ENCODE data around the gene ESR1. TPM values are rescaled to one million over a fixed set of nuclear protein-coding genes. Genes with fewer than 3 reads are reported as not detected.
"Not testable (repeated sequence)": the region's sequence is repeated elsewhere in the genome, so short reads cannot be mapped to it uniquely, and the experiment has no call there.

ESR1 gene
- total and polyA plus RNA-seq, 2 donors (not counting 1 experiment from before 2014, with no cell fraction given), result 0.06 to 0.50 TPM

DNA sequence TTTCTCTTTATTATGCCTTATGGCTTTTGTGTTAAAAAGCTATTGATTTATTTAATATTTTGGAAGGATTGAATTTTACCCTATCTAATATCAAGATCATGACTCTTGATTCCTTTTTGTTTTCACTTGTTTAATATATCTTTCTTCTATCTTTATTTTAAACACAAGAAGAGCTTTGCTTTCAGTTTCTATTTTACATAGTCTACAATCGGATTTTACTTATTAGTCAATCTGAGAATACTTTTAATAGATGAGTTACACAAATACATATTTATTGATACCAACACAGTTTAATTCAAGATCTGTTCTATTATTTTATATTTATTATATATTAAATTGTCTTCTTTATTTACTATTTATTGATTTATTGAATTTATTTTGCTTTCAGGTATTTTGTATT is 218.8 kb downstream of the ESR1 start:
- no peaks in the 10 kb centered on the region for H3K79me2 ChIP-seq (ENCODE audit: control insufficient read depth, insufficient read depth, low read length)
- H3K27ac ChIP-seq (ENCODE audit: insufficient read depth, low read length), result no peak overlapping the region
- TF ChIP-seq EZH2 (IDR thresholded peaks at IDR 0.05; ENCODE audit: low read length, missing control alignments), result no peak
- TF ChIP-seq CTCF (conservative IDR thresholded peaks at IDR 0.05 in 1 of 2, IDR thresholded peaks at IDR 0.05 in 1 of 2; ENCODE audit: low read depth in 1 of 2, low read length in 2 of 2), result no peak
- H3K27me3 ChIP-seq (ENCODE audit: control insufficient read depth, insufficient read depth, low read length), result no peaks in the 10 kb centered on the region
- H2AFZ ChIP-seq (ENCODE audit: low read length), result no peak overlapping the region
- H3K9ac ChIP-seq (ENCODE audit: insufficient read depth, low read length), result no peak overlapping the region
- H3K4me1 ChIP-seq (ENCODE audit: control insufficient read depth, extremely low read depth, insufficient read depth, low read length), result no peaks in the 10 kb centered on the region
- DNase-seq (ENCODE audit: low read depth in 2 of 2), result no peak
- peak overlapping the region; percentile 8 for H3K4me2 ChIP-seq (ENCODE audit: extremely low read depth, insufficient read depth, low read length)
- H3K4me3 ChIP-seq (replicated peaks in 1 of 4; ENCODE audit: control extremely low read depth in 1 of 4, insufficient read depth in 1 of 4, low read depth in 3 of 4, low read length in 4 of 4), result peak overlapping the region in 1 of 4 experiments; percentile 31
- H4K20me1 ChIP-seq (ENCODE audit: control insufficient read depth, extremely low read depth, insufficient read depth, low read length), result no peaks in the 10 kb centered on the region
- no peaks in the 10 kb centered on the region for H3K36me3 ChIP-seq (ENCODE audit: control insufficient read depth, insufficient read depth, low read length)
- no peaks in the 10 kb centered on the region for H3K9me3 ChIP-seq (ENCODE audit: control insufficient read depth, insufficient read depth, low read depth, low read length)

GRCh38 chr6:152026744-152027143 is 219.3 kb downstream of the ESR1 start:
- H3K4me3 ChIP-seq (replicated peaks in 1 of 4; ENCODE audit: control extremely low read depth in 1 of 4, insufficient read depth in 1 of 4, low read depth in 3 of 4, low read length in 4 of 4); H3K27ac ChIP-seq (ENCODE audit: insufficient read depth, low read length); H2AFZ ChIP-seq (ENCODE audit: low read length); H3K9ac ChIP-seq (ENCODE audit: insufficient read depth, low read length); H3K4me1 ChIP-seq (ENCODE audit: control insufficient read depth, extremely low read depth, insufficient read depth, low read length); H4K20me1 ChIP-seq (ENCODE audit: control insufficient read depth, extremely low read depth, insufficient read depth, low read length); DNase-seq (ENCODE audit: low read depth in 2 of 2); H3K79me2 ChIP-seq (ENCODE audit: control insufficient read depth, insufficient read depth, low read length); H3K4me2 ChIP-seq (ENCODE audit: extremely low read depth, insufficient read depth, low read length); H3K9me3 ChIP-seq (ENCODE audit: control insufficient read depth, insufficient read depth, low read depth, low read length); H3K36me3 ChIP-seq (ENCODE audit: control insufficient read depth, insufficient read depth, low read length); H3K27me3 ChIP-seq (ENCODE audit: control insufficient read depth, insufficient read depth, low read length): not testable (repeated sequence)

GRCh38 chr6:152033765-152034164 is 226.3 kb downstream of the ESR1 start:
- not testable (repeated sequence) for H3K4me1 ChIP-seq (ENCODE audit: control insufficient read depth, extremely low read depth, insufficient read depth, low read length); H3K4me3 ChIP-seq (replicated peaks in 1 of 4; ENCODE audit: control extremely low read depth in 1 of 4, insufficient read depth in 1 of 4, low read depth in 3 of 4, low read length in 4 of 4); H4K20me1 ChIP-seq (ENCODE audit: control insufficient read depth, extremely low read depth, insufficient read depth, low read length); H3K79me2 ChIP-seq (ENCODE audit: control insufficient read depth, insufficient read depth, low read length); H2AFZ ChIP-seq (ENCODE audit: low read length); H3K27me3 ChIP-seq (ENCODE audit: control insufficient read depth, insufficient read depth, low read length); H3K27ac ChIP-seq (ENCODE audit: insufficient read depth, low read length); DNase-seq (ENCODE audit: low read depth in 2 of 2); H3K4me2 ChIP-seq (ENCODE audit: extremely low read depth, insufficient read depth, low read length); H3K36me3 ChIP-seq (ENCODE audit: control insufficient read depth, insufficient read depth, low read length); H3K9ac ChIP-seq (ENCODE audit: insufficient read depth, low read length); H3K9me3 ChIP-seq (ENCODE audit: control insufficient read depth, insufficient read depth, low read depth, low read length)

DNA sequence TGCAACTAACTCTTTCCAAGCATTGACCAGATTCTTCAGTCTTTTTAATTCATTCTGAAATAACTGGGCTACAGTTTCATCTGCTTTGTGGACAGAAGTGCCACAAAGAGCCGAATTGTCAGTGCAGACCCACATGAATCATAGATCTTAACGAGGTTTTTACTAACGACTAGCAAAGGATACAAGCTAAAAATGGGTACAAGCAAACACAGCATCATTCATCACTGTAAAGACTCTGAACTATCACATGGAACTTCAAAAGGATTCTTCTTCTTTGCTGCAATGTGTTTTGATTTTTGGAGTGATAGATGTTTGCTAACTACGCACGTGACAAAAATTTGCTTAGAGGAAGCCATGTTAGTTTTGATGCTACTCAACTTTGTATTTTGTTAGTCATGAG is 227.1 kb downstream of the ESR1 start:
- no peak for TF ChIP-seq CTCF (conservative IDR thresholded peaks at IDR 0.05 in 1 of 2, IDR thresholded peaks at IDR 0.05 in 1 of 2; ENCODE audit: low read depth in 1 of 2, low read length in 2 of 2)
- no peak for TF ChIP-seq EZH2 (IDR thresholded peaks at IDR 0.05; ENCODE audit: low read length, missing control alignments)
- no peaks in the 10 kb centered on the region for H3K9me3 ChIP-seq (ENCODE audit: control insufficient read depth, insufficient read depth, low read depth, low read length)
- H2AFZ ChIP-seq (ENCODE audit: low read length), result no peak overlapping the region
- DNase-seq (ENCODE audit: low read depth in 2 of 2), result no peak
- no peaks in the 10 kb centered on the region for H3K4me1 ChIP-seq (ENCODE audit: control insufficient read depth, extremely low read depth, insufficient read depth, low read length)
- H4K20me1 ChIP-seq (ENCODE audit: control insufficient read depth, extremely low read depth, insufficient read depth, low read length), result no peaks in the 10 kb centered on the region
- H3K79me2 ChIP-seq (ENCODE audit: control insufficient read depth, insufficient read depth, low read length), result no peaks in the 10 kb centered on the region
- H3K4me3 ChIP-seq (replicated peaks in 1 of 4; ENCODE audit: control extremely low read depth in 1 of 4, insufficient read depth in 1 of 4, low read depth in 3 of 4, low read length in 4 of 4), result no peak overlapping the region
- no peak overlapping the region for H3K4me2 ChIP-seq (ENCODE audit: extremely low read depth, insufficient read depth, low read length)
- H3K27me3 ChIP-seq (ENCODE audit: control insufficient read depth, insufficient read depth, low read length), result no peaks in the 10 kb centered on the region
- no peaks in the 10 kb centered on the region for H3K36me3 ChIP-seq (ENCODE audit: control insufficient read depth, insufficient read depth, low read length)
- H3K9ac ChIP-seq (ENCODE audit: insufficient read depth, low read length), result no peak overlapping the region
- no peak overlapping the region for H3K27ac ChIP-seq (ENCODE audit: insufficient read depth, low read length)

Measured in fibroblast of lung (primary cell).